NCI-H460 (cell line): ENCODE data around the gene TBC1D9B. TPM values are rescaled to one million over a fixed set of nuclear protein-coding genes. Genes with fewer than 3 reads are reported as not detected.
"Not testable (repeated sequence)": the region's sequence is repeated elsewhere in the genome, so short reads cannot be mapped to it uniquely, and the experiment has no call there.

ENCODE experiments used
- DNase-seq: peaks from one replicate; pipeline ENCODE4 v3.0.0-alpha.2; 2016; ENCODE audit warnings: low read depth; ENCODE audit errors: extremely low read depth
- total RNA-seq: library from RNA; depleted of rRNA; stranded (reverse); fragments of >200 nt; shearing (Covaris generic); gene quantifications from 2 replicates; pipeline ENCODE4 v1.2.3, GENCODE V29; 2014

The TBC1D9B gene
- total RNA-seq, 1 experiment from 2014 or later: 44.9 TPM

- not testable (repeated sequence) for DNase-seq
These were observed 36.2 kb downstream of the TBC1D9B start for GRCh38 chr5:179871533-179871932.

GRCh38 chr5:179870952-179871351 lies 36.7 kb downstream of the TBC1D9B start:
- DNase-seq: no peak

DNA sequence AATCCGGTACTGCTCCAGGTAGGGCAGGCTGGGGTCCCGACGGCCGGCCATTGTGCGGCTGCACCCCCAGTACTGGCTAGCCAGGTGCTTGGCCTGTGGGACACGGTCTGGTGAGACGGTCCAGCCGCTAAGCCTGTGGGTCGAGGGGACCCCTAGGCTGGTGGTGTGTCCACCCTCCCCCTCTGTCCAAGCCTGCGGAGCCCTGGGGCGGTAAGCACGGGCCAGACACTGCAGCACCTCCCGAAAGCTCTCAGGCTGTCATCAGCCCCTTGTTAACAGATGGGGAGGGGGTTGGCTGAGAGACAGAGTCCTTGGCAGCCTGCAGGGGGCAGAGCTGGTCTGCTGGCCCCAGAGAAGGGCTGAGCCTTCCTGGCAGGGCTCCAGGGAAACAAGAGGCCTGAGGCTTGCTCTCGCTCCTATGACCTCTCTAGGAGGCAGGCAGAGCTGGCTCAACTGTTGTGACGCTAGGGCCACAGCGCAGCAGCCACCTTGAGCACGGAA lies 37.2 kb downstream of the TBC1D9B start:
- DNase-seq: peak; percentile 11

DNA sequence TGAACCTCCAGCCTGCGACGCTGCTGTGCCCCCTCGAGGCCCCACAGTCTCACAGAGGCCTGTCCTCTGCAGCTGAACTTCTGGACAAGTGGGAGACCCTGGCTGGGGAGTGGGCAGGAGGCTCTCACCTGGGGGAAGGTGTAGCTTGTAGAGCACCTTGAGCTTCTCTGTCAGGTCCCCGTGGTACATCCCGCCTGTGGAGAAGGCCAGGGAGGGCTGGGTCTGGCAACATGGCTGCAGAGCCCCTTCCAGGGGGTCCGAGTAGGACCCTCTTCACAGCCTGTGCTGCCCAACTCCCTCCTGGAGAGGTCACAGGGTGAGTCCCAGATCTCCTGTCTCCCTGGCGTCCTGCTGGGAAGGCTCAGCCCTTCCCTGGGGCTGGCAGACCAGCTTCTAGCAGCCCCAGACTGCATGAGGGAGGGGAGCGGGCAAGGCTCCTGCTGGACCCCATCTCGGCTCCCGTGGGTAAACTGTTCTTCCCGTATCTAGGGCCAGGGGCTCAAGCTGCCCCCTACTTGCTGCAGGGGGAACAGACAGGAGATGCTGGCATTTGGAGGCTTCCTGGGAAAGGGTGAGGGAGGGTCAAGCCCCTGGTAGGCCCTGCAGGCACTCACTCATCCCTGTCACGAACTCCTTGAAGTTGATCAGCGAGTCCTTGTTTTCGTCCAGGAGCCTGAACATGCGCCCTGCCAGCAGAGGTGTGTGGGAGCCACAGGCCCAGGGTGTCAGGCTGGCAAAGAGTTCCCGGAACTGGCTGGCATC lies 37.9 kb downstream of the TBC1D9B start:
- no peak for DNase-seq

- DNase-seq: no peak
These were observed 38.6 kb downstream of the TBC1D9B start for GRCh38 chr5:179869101-179869500.

GRCh38 chr5:179868541-179868940 lies 39.2 kb downstream of the TBC1D9B start:
- DNase-seq: no peak

DNA sequence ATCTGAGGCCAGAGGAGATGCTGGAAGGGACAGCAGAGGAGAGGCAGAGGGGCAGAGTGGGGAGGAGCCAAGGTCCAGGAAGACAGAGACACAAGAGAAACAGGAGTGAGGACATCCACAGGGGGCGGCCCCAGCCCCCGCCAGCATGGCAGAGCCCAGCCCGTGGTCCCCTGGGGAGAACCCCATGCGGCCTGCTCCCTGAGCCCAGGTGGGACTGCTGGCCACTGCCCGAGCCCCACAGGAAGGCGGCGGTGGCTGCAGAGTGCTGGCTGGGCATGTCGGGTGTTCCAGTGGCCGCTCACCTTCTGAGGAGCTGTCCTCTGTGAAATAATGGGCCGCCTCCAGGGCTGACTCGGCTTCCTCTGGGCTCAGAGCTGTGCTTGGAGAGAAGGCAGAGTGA lies 40.2 kb downstream of the TBC1D9B start:
- no peak for DNase-seq

DNA sequence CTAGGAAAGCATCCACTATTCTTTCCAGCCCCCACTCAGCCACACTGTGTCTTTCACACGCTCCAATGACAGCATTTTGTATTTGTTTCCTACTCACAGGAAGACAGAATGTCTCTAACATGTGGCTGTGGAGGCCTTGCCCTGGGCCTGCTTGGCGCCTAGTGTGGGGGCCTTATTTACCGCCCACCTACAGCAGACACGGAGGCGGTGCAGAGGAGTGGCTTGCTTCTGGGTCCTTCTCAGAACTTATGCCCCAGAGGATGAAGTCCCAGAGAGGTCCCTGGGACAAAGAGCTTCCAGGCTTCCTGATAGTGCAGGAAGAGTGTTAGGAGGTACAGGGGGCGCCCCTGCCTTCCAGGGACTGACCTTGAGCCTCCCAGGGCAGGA lies 40.6 kb downstream of the TBC1D9B start:
- DNase-seq: no peak

DNA sequence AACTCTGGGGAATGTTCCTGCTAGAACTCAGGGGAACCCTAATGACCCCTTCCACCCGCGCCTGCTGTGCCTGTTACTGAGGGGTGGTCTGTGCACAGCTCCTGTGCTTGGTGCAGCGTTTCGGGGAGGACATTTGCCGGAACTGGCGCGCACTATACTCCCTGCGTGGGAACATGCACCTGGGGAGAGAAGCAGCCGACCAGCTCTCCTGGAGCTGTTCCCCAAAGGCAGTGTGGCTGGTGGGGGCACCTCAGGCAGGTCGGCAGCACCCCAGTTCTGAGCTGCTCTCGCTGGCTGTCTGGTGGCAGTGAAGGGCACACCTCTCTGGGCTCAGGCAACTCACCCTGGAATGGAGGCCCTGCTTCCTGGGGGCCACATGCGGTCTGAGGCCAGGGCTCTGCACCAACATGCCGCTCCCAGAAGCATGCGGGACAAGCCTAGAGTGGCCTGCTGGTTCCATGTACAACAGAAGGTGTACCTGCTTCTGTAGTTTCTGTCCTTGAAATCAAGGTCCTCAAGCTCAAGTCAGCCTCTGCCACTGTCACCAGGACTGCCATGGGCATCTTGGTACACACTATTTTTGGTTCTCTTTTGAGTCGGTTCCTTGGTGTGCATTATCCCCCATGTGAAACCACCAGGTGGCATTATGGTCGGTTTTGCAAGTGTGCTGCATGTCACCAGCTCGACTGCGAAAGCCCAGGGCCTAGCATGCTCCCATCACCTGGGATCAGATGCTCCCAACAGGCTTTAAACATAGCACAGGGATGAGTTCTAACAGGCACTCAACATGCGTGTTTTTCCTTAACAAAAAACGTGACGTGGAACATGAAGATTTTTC lies 41.2 kb downstream of the TBC1D9B start:
- DNase-seq: no peak

DNA sequence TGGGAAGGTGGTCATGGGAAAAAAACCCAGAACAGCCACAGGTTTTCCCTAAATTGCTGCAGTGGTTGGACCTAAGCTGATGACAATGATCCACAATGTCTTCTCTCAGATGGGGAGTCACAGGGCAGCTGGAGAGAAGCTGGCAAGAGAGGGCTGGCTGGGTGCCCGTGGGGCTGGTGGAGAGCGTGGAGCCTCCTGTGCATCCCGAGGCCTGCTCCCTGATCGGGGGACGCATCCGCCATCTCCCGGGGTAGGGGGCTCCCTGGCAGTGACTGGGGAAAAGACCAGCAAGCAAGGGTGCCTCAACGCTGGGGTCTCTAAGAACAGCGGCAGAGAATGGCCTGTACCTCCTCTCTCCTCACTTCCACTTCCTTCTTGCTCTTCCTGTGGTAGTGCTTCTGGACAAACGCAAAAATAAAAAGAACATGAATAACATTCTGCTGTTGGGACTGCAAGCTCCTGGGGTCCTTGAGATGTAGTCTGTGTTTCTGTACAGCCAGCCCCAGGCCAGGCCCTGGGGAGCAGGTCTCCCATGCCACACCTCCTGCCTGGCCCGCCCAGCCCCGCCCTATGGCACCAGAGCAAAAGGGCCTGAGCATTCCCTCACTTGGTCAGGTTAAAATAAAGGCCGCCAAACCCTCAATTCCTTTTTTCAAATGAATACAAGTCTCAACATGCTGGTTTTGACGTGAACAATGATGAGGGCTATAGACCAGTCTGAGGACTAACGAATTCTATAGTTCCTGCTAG lies 42.0 kb downstream of the TBC1D9B start:
- DNase-seq: no peak

- no peak for DNase-seq
These were observed 43.0 kb downstream of the TBC1D9B start for GRCh38 chr5:179864686-179865085.

- no peak for DNase-seq
These were observed 44.1 kb downstream of the TBC1D9B start for GRCh38 chr5:179863449-179864085.

DNA sequence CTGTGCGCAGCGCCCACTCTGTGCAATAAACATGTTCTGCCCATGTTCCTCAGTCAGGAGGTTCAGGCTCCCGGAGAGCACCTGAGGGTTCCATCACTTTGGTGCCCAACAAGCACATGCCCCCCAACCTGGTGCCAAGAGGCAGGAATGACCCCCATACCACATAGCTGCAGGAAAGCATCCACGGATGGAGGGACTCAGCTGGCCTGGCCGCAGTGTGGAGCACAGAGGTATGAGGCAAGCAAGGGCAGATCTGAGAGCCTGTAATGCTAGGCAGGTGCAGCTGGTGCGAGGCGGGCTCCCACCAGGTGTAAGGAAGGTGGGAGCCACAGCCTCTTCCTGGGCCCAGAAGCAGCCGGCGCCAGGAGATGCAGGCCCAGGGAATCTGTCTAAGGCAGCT lies 44.8 kb downstream of the TBC1D9B start:
- DNase-seq: no peak

DNA sequence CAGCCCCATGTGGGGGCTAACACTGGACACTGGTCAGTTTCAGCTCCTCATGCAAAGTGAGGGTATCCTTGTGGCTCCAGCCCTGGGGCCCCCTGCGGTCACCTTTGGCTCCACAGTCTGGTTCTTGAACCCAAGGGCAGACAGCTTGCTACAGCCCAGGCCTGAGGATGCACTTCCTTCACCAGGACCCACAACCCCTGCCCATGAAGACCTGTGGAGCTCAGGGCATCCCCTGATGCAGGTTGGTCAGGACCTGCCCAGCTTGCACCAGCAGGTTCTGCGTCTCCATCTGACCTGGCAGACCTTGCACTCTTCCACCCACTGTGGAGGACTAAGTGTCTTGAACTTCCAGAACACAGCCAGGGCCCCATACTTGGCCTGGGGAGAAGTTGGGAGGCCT lies 45.4 kb downstream of the TBC1D9B start:
- no peak for DNase-seq

DNA sequence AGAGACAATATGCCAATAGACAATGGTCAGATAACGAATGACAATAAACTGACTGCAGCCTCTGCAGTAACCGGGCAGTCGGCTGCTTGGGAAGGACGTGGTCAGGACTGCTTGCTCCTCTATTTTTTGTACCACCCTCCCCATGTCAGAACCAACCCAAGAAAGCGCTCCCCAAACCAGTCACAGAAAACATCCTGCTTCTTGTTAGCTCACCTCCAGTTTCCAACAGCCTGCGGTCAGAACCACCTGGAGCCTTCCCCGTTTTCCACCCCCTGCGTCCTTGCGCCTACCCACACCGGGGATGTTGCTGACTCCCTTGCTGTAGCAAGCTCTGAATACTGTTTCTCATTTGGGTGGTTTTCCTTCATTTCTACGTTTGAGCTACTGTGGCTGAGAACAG lies 47.4 kb downstream of the TBC1D9B start:
- DNase-seq: no peak

GRCh38 chr5:179858586-179859427 lies 48.9 kb downstream of the TBC1D9B start, which contains the start of gene MRNIP:
MRNIP (minus strand) TSS chr5:179858817; CDS start chr5:179858796, 21 bp downstream.
- DNase-seq: peak; percentile 94

- no peak for DNase-seq
These were observed 49.5 kb downstream of the TBC1D9B start for GRCh38 chr5:179858241-179858585.

- no peak for DNase-seq
These were observed 53.3 kb downstream of the TBC1D9B start for GRCh38 chr5:179854356-179854755.

DNA sequence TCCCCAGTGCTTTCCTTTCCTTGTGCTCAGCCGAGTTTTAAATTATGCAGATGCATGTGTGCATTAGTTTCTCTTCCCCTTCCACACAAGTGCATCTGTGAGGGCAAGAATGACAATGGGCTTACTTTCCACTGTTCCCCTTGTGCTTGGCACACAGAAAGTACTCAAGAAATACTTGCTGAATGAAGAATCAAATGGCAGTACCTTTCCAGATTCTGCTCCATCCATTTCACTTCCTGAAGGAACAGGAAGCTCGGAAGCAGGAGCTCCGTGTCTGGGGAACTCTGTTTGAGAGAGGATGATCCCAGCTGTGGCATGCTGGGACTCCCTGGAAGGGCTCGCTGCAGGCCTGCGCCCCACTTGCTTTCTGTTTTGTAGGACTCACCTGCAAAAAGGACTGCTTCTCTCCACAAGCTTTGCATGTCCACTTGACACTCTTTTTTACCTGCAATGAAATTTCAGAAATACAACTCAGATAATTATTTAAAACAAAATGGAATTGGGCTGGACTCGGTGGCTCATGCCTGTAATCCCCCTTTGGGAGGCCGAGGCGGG lies 54.6 kb downstream of the TBC1D9B start:
- DNase-seq: no peak
